Ovary (tissue), 3 donors: ENCODE data around the gene SULT1C3.

ENCODE experiments used
- POLR2A ChIP-seq: fragments of 450-650 bp; IDR thresholded peaks from one replicate; pipeline ENCODE4 v1.6.1; 2017; ENCODE audit warnings: antibody characterized with exemption, mild to moderate bottlenecking, moderate library complexity
- TF ChIP-seq, protein P1 (sequence below), 3 donors: fragments of 450-650 bp in 2 of 3; fragments of 200-600 bp in 1 of 3; IDR thresholded peaks; one replicate each; pipeline versions ENCODE4 v1.5.1 to v1.8.0; 2016 to 2022; ENCODE audit warnings: antibody characterized with exemption in 3 of 3, mild to moderate bottlenecking in 1 of 3
- donor health status: DM: no; HTN: no; CAD: no.

- TF ChIP-seq, protein P1, sequence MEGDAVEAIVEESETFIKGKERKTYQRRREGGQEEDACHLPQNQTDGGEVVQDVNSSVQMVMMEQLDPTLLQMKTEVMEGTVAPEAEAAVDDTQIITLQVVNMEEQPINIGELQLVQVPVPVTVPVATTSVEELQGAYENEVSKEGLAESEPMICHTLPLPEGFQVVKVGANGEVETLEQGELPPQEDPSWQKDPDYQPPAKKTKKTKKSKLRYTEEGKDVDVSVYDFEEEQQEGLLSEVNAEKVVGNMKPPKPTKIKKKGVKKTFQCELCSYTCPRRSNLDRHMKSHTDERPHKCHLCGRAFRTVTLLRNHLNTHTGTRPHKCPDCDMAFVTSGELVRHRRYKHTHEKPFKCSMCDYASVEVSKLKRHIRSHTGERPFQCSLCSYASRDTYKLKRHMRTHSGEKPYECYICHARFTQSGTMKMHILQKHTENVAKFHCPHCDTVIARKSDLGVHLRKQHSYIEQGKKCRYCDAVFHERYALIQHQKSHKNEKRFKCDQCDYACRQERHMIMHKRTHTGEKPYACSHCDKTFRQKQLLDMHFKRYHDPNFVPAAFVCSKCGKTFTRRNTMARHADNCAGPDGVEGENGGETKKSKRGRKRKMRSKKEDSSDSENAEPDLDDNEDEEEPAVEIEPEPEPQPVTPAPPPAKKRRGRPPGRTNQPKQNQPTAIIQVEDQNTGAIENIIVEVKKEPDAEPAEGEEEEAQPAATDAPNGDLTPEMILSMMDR (IDR thresholded peaks at IDR 0.05): no peak
- TF ChIP-seq POLR2A: no peak
These were observed 26.4 kb downstream of the SULT1C3 start for GRCh38 chr2:108266218-108266617.
